TTC549 (cell line): ENCODE results near the gene SLC25A33.

Source experiments
- FAIRE-seq: peaks from 2 replicates; lab custom pipeline; 2012; peaks lifted over from hg19 to GRCh38; lab: Jason Lieb, UNC

Gene SLC25A33

GRCh38 chr1:9601942-9602793 is 62.9 kb downstream of the SLC25A33 start:
- no peak for FAIRE-seq

GRCh38 chr1:9602794-9603167 is 63.5 kb downstream of the SLC25A33 start:
- no peak for FAIRE-seq

- FAIRE-seq, result no peak
Observed at GRCh38 chr1:9603307-9603706, 64.0 kb downstream of the SLC25A33 start.

DNA sequence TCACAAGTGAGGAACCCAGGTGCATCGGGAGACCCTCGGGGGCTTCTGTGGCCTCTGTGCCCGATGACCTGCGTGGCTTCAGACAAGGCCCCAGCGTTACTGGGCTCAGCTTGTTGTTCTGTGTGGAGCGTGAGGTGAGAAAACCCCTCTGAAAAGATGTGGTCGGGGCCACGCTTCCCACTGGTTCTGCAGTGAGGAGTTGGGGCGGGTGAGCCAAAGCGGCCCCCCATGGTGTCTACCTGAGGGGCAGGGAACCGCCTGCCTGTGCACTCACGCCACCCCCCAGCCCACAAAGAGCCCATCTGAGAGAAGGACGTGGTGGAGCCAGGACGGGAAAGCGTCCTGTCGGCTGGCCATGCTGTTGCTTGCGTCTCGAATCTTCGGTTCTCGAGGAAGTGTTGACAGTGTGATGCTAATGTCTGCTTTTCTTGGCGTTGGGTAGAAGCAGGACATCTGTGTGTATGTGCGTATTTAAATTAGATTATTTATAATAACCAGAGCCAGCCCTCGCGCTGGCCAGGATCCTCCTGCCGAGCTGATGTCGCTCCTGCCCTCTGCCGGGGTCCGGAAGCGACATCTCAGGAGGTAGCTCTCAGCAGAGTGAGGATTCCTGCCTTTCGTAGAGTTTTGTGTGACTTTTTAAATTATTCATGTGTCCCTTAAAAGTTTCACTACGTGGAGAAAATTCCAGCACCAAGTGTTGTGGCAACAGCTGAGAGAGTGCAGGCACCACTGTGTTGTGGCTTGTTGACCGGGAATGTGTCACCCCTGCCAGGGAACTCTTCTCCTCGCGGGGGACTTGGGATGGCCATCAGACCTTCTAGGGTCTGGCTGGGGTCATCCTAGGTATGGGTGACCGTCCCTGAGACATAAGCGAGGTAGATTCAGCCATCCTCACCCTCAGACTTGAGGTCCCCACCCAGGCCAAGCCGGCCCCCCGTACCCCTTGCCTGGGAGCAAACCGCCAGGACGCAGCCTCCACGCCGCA is 64.8 kb downstream of the SLC25A33 start:
- FAIRE-seq, result no peak

GRCh38 chr1:9604836-9605235 is 65.6 kb downstream of the SLC25A33 start:
- FAIRE-seq, result no peak

DNA sequence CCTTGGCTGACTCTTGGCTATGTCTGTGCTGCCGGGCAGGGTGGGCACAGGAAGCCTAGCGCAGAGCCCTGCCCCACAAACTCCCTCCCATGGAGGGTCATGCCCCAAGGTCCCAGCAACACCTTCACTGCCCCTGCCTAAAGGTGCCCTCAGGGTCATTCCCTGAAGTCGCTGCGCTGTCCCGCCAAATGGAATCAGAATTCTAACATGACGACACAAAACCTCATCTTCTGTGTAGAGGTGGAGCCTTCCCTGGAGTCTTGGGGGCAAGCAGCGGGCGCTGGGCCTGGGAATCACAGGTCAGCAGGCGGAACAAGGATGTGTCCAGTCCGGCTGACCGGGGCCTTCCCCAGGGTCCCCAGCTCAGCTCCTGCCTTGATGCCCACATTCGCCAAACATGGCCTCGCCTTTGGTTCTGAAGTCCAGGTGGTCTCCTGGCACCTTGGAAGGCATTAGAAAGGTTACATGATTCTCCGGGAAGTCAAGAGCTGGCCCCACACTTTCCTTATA is 66.7 kb downstream of the SLC25A33 start:
- FAIRE-seq, result no peak

GRCh38 chr1:9606458-9606857 is 67.2 kb downstream of the SLC25A33 start:
- FAIRE-seq, result no peak

GRCh38 chr1:9606948-9607347 is 67.7 kb downstream of the SLC25A33 start:
- FAIRE-seq, result no peak

- no peak for FAIRE-seq
Observed at GRCh38 chr1:9607352-9607751, 68.1 kb downstream of the SLC25A33 start.

DNA sequence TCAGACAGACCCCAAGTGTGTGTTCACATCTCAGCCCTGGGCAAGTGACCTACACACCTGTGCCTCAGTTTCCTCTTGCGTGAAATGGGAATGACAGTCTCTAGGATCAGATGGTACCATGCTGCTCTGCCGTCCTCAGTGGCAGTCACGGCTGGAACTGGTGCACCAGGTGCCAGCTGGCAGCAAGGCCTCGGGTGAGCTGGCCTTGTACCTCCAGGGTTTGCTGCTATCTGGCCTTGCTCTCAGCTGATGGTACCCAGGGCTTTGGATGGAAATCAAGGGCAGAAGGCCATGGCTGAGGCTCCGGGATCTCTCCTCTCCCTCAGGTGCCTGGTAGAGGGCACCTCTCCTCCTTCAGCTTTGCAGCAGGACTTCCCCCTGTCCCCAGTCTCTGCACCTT is 70.7 kb downstream of the SLC25A33 start:
- no peak for FAIRE-seq

- no peak for FAIRE-seq
Observed at GRCh38 chr1:9610548-9610947, 71.3 kb downstream of the SLC25A33 start.

DNA sequence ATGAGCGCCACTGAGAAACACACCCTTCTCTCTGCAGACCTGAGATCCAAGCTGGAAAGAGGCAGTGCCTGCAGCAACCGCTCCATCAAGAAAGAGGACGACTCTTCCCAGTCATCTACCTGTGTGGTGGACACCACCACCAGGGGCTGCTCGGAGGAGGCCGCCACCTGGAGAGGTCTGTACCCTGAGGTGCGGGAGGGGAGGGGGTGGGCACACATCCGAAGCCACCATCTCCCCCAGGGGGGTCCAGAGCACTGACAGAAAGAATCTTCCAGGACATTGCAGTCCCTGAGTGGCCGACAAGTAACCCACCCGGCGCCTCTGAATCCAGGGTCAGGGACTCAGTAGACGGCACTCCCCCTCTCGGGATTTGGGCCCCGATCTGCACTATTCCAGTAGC is 72.5 kb downstream of the SLC25A33 start:
- no peak for FAIRE-seq

DNA sequence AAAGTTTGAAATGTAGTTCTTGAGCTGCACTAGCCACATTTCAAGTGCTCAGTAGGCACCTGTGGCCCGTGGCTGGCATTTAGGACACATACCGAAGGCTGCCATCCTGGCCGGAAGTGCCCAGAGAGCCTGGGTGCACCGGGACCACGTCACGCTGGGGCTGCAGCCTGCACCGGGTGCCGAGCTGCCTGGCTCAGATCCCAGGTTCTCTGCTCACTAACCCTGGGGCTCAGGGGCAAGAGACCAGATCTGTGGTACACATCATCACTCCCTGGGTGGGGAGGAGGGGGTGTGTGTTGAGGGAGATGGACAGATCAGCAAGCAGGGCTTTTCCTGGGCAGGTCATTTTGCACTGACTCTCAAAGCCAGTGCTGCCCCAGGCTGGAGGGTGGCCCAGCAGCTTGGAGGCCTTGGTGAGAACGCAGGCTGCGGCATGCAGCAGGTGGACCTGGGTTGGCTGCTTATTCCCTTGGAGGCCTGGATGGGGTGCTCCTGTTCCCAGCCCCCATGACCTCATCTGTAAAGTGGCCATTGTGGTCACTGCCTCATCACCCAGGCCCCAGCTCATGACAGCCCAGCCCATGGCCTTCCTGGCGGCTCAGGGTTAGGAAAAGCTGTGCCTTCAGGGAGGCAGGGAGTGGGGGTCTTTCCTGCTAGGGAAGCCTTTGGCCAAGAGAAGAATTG is 73.0 kb downstream of the SLC25A33 start:
- no peak for FAIRE-seq

DNA sequence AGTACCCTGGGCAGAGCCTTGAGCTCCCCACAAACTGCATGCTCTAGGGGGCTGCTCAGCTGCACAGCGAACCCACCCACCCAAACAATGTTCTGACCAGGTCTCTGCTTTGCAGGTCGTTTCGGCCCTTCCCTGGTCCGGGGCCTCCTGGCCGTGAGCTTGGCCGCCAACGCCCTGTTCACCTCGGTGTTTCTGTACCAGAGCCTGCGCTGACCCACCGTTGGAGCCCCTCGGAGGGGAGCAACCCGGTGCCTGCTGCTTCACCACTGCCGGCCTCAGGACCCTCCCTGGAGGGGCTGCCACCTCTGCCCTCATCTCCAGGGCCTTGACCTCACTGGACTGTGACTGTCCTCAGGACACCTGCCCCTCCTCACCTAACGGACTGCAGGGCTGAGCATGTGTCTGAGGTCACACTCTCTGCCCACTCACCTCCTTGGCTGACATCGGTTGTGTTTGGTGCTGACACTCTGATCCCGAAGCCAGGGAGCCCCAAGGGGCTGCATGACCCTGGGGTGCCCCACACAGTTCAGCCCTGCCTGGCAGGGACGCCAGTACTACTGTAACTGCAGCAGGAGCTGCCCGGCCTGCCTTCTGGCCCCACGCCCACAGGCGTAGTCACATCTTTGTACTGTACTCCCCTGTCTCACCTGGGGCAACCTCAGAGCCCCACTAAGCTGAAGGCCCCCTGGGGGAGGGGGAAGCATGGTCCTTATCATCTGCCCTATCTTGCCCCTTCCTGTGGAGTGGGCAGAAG is 73.8 kb downstream of the SLC25A33 start:
- no peak for FAIRE-seq

- FAIRE-seq, result no peak
Observed at GRCh38 chr1:9613625-9614299, 74.5 kb downstream of the SLC25A33 start.

GRCh38 chr1:9615316-9616063 is 76.2 kb downstream of the SLC25A33 start:
- peak; percentile 17 for FAIRE-seq

DNA sequence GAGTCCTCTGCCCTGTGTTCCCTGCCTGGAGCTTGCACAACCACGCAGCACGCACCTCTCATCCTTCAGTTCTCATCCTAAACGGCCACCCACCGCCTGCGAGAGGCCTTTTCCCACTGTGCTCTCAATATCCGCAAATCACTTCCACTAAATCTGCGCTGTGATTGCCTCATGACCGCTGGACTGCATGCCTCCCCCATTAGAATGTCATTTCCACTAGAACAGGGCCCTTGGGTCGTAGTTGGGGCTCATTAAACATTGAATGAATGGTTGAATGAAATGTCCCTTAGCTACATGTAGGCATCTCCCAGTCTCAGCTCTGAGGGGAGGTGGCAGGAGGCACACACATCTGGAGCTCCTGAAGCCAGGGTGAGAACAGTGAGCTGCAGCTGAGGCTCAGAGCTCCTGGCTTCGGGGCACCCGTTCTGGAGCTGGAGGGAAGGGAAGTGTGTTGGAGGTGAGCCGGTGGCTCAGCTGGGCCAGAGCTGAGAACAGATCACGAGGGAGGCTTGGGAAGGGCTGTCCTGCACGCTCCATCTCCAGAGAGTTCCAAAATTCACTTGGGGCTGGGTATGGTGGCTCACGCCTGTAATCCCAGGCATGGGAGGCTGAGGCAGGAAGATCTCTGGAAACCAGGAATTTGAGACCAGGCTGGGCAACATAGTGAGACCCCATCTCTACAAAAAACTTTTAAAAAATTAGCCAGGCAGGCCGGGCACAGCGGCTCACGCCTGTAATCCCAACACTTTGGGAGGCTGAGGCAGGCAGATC is 79.8 kb downstream of the SLC25A33 start:
- FAIRE-seq, result no peak

- FAIRE-seq, result no peak
Observed at GRCh38 chr1:9621032-9621431, 81.8 kb downstream of the SLC25A33 start.

DNA sequence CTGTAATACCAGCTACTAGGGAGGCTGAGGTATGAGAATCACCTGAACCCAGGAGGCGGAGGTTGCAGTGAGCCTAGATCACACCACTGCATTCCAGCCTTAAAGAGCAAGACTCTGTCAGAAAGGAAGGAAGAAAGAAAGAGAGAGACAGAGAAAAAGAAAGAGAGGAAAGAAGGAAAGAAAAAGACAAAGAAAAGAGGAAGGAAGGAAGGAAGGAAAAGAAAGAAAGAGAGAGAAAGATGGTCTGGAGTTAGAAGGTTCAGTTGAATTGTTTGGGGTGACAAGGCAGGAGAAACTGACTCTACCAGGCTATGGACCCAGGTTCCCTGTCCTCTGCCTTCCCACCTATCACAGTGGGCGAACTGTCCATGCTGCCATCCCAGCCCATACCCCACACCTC is 84.8 kb downstream of the SLC25A33 start:
- no peak for FAIRE-seq
